GM23338 (cell line): ENCODE data around the gene ROBO1. TPM values are rescaled to one million over a fixed set of nuclear protein-coding genes. Genes with fewer than 3 reads are reported as not detected.

Experiments used
- ATAC-seq: fragments of 200-7000 bp; cut with Tn5 transposase; 3 replicates; pipeline ENCODE4 v1.9.1; 2020
- DNase-seq: peaks from one replicate; pipeline ENCODE4 v3.0.0-alpha.2; 2015; ENCODE audit warnings: low spot score
- H2AFZ ChIP-seq: fragments of 200-600 bp; sonication (generic); 2 replicates; pipeline ENCODE4 v1.8.0; 2016; ENCODE audit warnings: antibody characterized with exemption, mild to moderate bottlenecking, moderate library complexity
- H3F3A ChIP-seq: fragments of 200-600 bp; sonication (generic); replicated peaks from 2 replicates; pipeline ENCODE4 v1.8.0; 2017; ENCODE audit warnings: antibody characterized with exemption, mixed run types, low read depth
- H3K27ac ChIP-seq: fragments of 200-600 bp; sonication (generic); 2 replicates; pipeline ENCODE4 v1.6.1; 2016; ENCODE audit warnings: low read depth
- H3K27me3 ChIP-seq: fragments of 200-600 bp; sonication (generic); 2 replicates; pipeline ENCODE4 v1.8.0; 2016; ENCODE audit warnings: mild to moderate bottlenecking, mixed run types, moderate library complexity; ENCODE audit not compliant: insufficient read depth
- H3K36me3 ChIP-seq: fragments of 200-600 bp; sonication (generic); 2 replicates; pipeline ENCODE4 v1.8.0; 2016; ENCODE audit warnings: mild to moderate bottlenecking; ENCODE audit not compliant: insufficient read depth
- H3K4me1 ChIP-seq: fragments of 200-600 bp; sonication (generic); 2 replicates; pipeline ENCODE4 v1.8.0; 2016; ENCODE audit warnings: mild to moderate bottlenecking, moderate library complexity; ENCODE audit not compliant: insufficient read depth
- H3K4me2 ChIP-seq: fragments of 200-600 bp; sonication (generic); 2 replicates; pipeline ENCODE4 v1.7.1; 2017; ENCODE audit warnings: mixed run types
- H3K4me3 ChIP-seq: fragments of 200-600 bp; sonication (generic); 2 replicates; pipeline ENCODE4 v1.6.1; 2016; ENCODE audit warnings: mixed run types
- H3K79me2 ChIP-seq: fragments of 200-600 bp; sonication (generic); replicated peaks from 2 replicates; pipeline ENCODE4 v1.8.0; 2017; ENCODE audit warnings: mild to moderate bottlenecking; ENCODE audit not compliant: insufficient read depth
- H3K9me2 ChIP-seq: fragments of 200-600 bp; sonication (generic); 2 replicates; pipeline ENCODE4 v1.8.0; 2017; ENCODE audit not compliant: insufficient read depth
- H4K20me1 ChIP-seq: fragments of 200-600 bp; sonication (generic); replicated peaks from 2 replicates; pipeline ENCODE4 v1.8.0; 2017; ENCODE audit warnings: mild to moderate bottlenecking; ENCODE audit not compliant: insufficient read depth
- H3K27ac Mint-ChIP-seq: 2 replicates; pipeline ENCODE4 v1.8.0; 2020; ENCODE audit warnings: inconsistent platforms, mild to moderate bottlenecking, moderate library complexity, mixed read lengths
- H3K27me3 Mint-ChIP-seq: 3 replicates; pipeline ENCODE4 v1.8.0; 2022; ENCODE audit warnings: low read depth, mild to moderate bottlenecking, moderate library complexity, mixed read lengths, inconsistent platforms; ENCODE audit not compliant: insufficient read depth, poor library complexity
- H3K36me3 Mint-ChIP-seq: 3 replicates; pipeline ENCODE4 v1.8.0; 2021; ENCODE audit warnings: low read depth, mild to moderate bottlenecking, inconsistent platforms, moderate library complexity, mixed read lengths
- H3K4me1 Mint-ChIP-seq: 3 replicates; pipeline ENCODE4 v1.8.0; 2020; ENCODE audit warnings: mild to moderate bottlenecking, inconsistent platforms, mixed read lengths
- H3K4me3 Mint-ChIP-seq: 3 replicates; pipeline ENCODE4 v1.8.0; 2021; ENCODE audit warnings: moderate library complexity, mild to moderate bottlenecking, inconsistent platforms, mixed read lengths
- H3K9me3 Mint-ChIP-seq: 3 replicates; pipeline ENCODE4 v1.8.0; 2020; ENCODE audit warnings: moderate library complexity, mild to moderate bottlenecking, inconsistent platforms, mixed read lengths
- CREB1 ChIP-seq: fragments of 250-450 bp; sonication (Bioruptor Pico); IDR thresholded peaks from 2 replicates; pipeline ENCODE4 v1.5.0; 2020; ENCODE audit warnings: low read depth, mild to moderate bottlenecking, moderate library complexity
- EZH2 ChIP-seq: fragments of 200-600 bp; sonication (generic); IDR thresholded peaks from one replicate; pipeline ENCODE4 v1.8.0; 2017; ENCODE audit warnings: antibody characterized with exemption, mild to moderate bottlenecking, low read depth; ENCODE audit not compliant: unreplicated experiment
- EZH2phosphoT487 ChIP-seq: fragments of 200-600 bp; sonication (generic); IDR thresholded peaks from one replicate; pipeline ENCODE4 v1.8.1; 2018; ENCODE audit warnings: antibody characterized with exemption; ENCODE audit not compliant: unreplicated experiment
- JUNB ChIP-seq: IDR thresholded peaks from one replicate; pipeline ENCODE4 v1.6.1; 2016; ENCODE audit warnings: antibody characterized with exemption; ENCODE audit not compliant: unreplicated experiment
- NANOG ChIP-seq: IDR thresholded peaks from 2 replicates; pipeline ENCODE4 v1.6.1; 2016; ENCODE audit warnings: antibody characterized with exemption, borderline replicate concordance
- POLR2AphosphoS5 ChIP-seq: IDR thresholded peaks from 2 replicates; pipeline ENCODE4 v1.6.1; 2016; ENCODE audit warnings: antibody characterized with exemption, low read depth
- STAT1 ChIP-seq: IDR thresholded peaks from one replicate; pipeline ENCODE4 v1.6.1; 2016; ENCODE audit warnings: antibody characterized with exemption; ENCODE audit not compliant: unreplicated experiment
- ZNF114 ChIP-seq: fragments of 250-450 bp; sonication (Bioruptor Pico); IDR thresholded peaks from 2 replicates; pipeline ENCODE4 v1.5.0; 2020; ENCODE audit warnings: mild to moderate bottlenecking, moderate library complexity
- ZNF331 ChIP-seq: fragments of 250-450 bp; sonication (Bioruptor Pico); IDR thresholded peaks from 2 replicates; pipeline ENCODE4 v1.5.0; 2020; ENCODE audit warnings: low read depth, mild to moderate bottlenecking, moderate library complexity
- polyA plus RNA-seq: library from polyadenylated mRNA; unstranded; fragments of >200 nt; fragmentation: Nextera tagmentation; extraction: Ambion mirVana; gene quantifications from 2 replicates; pipeline ENCODE4 v1.2.1, GENCODE V29; 2016
- total RNA-seq: library from RNA; depleted of rRNA; stranded (reverse); fragments of >200 nt; shearing (Covaris generic); gene quantifications from 2 replicates; pipeline ENCODE4 v1.2.3, GENCODE V29; 2014
- TF ChIP-seq, protein P1 (sequence below): IDR thresholded peaks from 2 replicates; pipeline ENCODE4 v1.6.1; 2016; ENCODE audit warnings: antibody characterized with exemption
- TF ChIP-seq, protein P2 (sequence below), 2 experiments: fragments of 200-600 bp in 1 of 2; sonication (generic) in 1 of 2; conservative IDR thresholded peaks; 2 replicates each; pipeline versions ENCODE4 v1.5.1 to v1.6.1; 2016 to 2017; ENCODE audit warnings: antibody characterized with exemption in 2 of 2, low read depth in 2 of 2, mild to moderate bottlenecking in 2 of 2, moderate library complexity in 1 of 2
- TF ChIP-seq, protein P3 (sequence below): IDR thresholded peaks from one replicate; pipeline ENCODE4 v1.6.1; 2018; ENCODE audit warnings: antibody characterized with exemption; ENCODE audit not compliant: unreplicated experiment

Gene ROBO1
- total and polyA plus RNA-seq, 2 experiments from 2014 or later = 19.2 to 78.3 TPM

DNA sequence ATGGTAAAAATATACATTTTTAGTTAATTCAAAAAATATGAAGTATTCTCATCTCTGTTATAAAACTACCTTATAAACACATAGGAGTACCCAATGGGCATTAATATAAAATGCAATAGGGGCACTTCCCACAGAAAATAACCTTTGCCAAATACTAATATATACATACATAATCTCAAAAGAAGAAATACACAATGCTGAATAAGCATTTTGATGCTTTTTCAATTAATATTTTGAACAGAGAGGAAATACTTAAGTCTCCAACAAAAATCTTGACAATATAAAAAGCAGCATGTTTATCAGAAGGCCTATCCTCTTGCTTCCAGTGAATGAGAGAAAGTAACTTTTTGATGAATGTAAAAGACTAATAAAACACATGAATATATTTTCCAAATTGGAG lies 110.7 kb downstream of the ROBO1 start (continued):
- TF ChIP-seq POLR2AphosphoS5 = no peak
- TF ChIP-seq, protein P1, sequence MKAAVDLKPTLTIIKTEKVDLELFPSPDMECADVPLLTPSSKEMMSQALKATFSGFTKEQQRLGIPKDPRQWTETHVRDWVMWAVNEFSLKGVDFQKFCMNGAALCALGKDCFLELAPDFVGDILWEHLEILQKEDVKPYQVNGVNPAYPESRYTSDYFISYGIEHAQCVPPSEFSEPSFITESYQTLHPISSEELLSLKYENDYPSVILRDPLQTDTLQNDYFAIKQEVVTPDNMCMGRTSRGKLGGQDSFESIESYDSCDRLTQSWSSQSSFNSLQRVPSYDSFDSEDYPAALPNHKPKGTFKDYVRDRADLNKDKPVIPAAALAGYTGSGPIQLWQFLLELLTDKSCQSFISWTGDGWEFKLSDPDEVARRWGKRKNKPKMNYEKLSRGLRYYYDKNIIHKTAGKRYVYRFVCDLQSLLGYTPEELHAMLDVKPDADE = no peak
- TF ChIP-seq EZH2phosphoT487 = no peak
- no peak for TF ChIP-seq EZH2
- TF ChIP-seq NANOG = no peak
- TF ChIP-seq, protein P2, sequence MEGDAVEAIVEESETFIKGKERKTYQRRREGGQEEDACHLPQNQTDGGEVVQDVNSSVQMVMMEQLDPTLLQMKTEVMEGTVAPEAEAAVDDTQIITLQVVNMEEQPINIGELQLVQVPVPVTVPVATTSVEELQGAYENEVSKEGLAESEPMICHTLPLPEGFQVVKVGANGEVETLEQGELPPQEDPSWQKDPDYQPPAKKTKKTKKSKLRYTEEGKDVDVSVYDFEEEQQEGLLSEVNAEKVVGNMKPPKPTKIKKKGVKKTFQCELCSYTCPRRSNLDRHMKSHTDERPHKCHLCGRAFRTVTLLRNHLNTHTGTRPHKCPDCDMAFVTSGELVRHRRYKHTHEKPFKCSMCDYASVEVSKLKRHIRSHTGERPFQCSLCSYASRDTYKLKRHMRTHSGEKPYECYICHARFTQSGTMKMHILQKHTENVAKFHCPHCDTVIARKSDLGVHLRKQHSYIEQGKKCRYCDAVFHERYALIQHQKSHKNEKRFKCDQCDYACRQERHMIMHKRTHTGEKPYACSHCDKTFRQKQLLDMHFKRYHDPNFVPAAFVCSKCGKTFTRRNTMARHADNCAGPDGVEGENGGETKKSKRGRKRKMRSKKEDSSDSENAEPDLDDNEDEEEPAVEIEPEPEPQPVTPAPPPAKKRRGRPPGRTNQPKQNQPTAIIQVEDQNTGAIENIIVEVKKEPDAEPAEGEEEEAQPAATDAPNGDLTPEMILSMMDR (conservative IDR thresholded peaks at IDR 0.05; ENCODE audit: low read depth in 2 of 2) = no peak
- no peak for TF ChIP-seq STAT1

DNA sequence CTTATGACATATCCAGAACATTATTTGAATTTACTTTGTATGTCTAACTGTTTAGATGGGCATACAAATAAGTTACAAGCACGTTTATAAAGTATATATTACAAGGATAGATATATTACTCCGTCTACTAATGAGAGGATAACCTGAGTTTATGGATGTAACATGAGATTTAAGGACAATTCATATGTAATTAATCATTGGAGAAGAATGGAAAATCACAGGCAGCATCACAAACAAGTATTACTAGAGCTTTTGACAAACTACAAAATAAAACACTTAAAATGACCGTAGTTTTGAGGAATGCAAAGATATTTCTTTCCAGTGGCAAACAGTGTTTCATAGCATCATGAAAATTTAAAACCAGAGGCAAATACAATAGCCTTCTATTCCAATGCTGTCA lies 113.8 kb downstream of the ROBO1 start:
- Histone ChIP-seq H3K9me2 (no peaks in the 10 kb centered on the region), H3K36me3 (no peaks in the 10 kb centered on the region), H3F3A (no peaks in the 10 kb centered on the region), H4K20me1 (no peaks in the 10 kb centered on the region), H3K4me1 (no peaks in the 10 kb centered on the region), H3K4me3 (no peak overlapping the region), H3K79me2 (no peaks in the 10 kb centered on the region), H3K4me2 (no peak overlapping the region), H3K27ac (no peak overlapping the region), H3K27me3 (no peaks in the 10 kb centered on the region), H2AFZ (no peak overlapping the region)
- no peaks in the 10 kb centered on the region for H3K27me3 Mint-ChIP-seq
- 0 out of 3 replicates have a peak, but pooled peaks cover 2% of the 10 kb centered on the region for H3K4me1 Mint-ChIP-seq
- ATAC-seq = no peak
- no peaks in the 10 kb centered on the region for H3K9me3 Mint-ChIP-seq
- H3K36me3 Mint-ChIP-seq = no peaks in the 10 kb centered on the region
- H3K4me3 Mint-ChIP-seq = no peak overlapping the region
- DNase-seq = no peak
- no peak overlapping the region for H3K27ac Mint-ChIP-seq
- TF ChIP-seq NANOG = no peak
- TF ChIP-seq CREB1 (CRISPR knock-in tag) = no peak
- TF ChIP-seq JUNB = no peak
- no peak for TF ChIP-seq POLR2AphosphoS5
- no peak for TF ChIP-seq ZNF114 (CRISPR knock-in tag)
- no peak for TF ChIP-seq EZH2
- TF ChIP-seq, protein P3, sequence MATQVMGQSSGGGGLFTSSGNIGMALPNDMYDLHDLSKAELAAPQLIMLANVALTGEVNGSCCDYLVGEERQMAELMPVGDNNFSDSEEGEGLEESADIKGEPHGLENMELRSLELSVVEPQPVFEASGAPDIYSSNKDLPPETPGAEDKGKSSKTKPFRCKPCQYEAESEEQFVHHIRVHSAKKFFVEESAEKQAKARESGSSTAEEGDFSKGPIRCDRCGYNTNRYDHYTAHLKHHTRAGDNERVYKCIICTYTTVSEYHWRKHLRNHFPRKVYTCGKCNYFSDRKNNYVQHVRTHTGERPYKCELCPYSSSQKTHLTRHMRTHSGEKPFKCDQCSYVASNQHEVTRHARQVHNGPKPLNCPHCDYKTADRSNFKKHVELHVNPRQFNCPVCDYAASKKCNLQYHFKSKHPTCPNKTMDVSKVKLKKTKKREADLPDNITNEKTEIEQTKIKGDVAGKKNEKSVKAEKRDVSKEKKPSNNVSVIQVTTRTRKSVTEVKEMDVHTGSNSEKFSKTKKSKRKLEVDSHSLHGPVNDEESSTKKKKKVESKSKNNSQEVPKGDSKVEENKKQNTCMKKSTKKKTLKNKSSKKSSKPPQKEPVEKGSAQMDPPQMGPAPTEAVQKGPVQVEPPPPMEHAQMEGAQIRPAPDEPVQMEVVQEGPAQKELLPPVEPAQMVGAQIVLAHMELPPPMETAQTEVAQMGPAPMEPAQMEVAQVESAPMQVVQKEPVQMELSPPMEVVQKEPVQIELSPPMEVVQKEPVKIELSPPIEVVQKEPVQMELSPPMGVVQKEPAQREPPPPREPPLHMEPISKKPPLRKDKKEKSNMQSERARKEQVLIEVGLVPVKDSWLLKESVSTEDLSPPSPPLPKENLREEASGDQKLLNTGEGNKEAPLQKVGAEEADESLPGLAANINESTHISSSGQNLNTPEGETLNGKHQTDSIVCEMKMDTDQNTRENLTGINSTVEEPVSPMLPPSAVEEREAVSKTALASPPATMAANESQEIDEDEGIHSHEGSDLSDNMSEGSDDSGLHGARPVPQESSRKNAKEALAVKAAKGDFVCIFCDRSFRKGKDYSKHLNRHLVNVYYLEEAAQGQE = no peak
- TF ChIP-seq ZNF331 = no peak
- TF ChIP-seq, protein P1 = no peak
